Measurements from ENCODE around the gene STK24.
"Not testable (repeated sequence)": the region's sequence is repeated elsewhere in the genome, so short reads cannot be mapped to it uniquely, and the experiment has no call there.

Gene STK24

DNA sequence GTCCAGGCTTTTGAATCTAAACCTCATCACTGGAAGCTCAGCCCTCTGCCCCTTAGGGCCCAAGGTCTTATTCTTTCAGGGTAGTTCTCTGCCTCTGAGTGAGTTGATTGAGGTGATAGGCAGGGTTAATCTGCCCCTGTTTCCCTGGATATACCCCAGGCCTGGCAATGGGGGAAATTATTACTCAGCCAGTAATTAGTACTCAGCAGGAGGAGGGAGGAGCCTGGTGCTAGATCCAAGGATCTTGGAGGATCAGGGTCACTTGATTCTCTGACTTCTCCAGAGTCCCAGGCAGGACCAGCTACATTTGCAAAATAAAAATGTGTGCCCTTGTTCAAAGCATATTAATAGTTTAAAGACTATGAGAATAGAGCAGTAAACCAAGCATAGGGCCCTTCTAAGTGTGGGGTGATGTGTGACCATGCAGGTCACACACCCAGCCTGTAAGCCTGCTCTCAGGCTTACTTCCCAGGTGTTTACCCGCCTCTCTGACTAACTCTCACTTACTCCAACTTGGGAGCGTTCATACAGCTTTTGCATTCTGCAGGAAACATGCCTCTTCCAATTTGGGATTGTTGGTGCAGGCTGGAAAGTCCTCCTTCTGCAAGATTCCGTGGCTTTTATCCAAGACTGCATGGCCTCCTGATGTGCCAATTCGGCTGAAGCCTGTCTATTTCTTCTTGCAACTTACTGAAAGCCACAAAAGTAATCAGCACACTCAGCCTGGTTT lies 7.9 kb upstream of the STK24 start:
- no peak for DNase-seq (ENCODE audit: extremely low read depth in 1 of 2, low read depth in 1 of 2)

DNA sequence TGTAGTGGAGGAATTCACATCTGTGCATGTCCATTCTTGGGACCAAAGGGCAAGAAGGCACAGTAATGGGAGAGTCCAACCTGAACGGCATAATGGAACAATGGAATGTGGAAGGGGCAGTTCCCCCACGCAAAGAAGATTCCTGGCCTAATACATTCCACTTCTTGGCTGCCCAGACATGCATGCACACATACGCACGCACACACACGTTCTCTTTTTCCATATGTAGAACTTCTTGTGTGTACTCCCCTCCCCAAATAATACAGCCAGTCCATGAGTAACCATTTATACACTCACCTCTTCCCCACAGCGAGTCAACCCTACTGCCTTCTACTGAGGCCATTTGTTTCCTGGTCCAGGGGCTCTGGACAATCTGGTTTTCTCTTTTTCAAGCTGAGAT lies 6.0 kb upstream of the STK24 start:
- no peak for DNase-seq (ENCODE audit: extremely low read depth in 1 of 2, low read depth in 1 of 2)

DNA sequence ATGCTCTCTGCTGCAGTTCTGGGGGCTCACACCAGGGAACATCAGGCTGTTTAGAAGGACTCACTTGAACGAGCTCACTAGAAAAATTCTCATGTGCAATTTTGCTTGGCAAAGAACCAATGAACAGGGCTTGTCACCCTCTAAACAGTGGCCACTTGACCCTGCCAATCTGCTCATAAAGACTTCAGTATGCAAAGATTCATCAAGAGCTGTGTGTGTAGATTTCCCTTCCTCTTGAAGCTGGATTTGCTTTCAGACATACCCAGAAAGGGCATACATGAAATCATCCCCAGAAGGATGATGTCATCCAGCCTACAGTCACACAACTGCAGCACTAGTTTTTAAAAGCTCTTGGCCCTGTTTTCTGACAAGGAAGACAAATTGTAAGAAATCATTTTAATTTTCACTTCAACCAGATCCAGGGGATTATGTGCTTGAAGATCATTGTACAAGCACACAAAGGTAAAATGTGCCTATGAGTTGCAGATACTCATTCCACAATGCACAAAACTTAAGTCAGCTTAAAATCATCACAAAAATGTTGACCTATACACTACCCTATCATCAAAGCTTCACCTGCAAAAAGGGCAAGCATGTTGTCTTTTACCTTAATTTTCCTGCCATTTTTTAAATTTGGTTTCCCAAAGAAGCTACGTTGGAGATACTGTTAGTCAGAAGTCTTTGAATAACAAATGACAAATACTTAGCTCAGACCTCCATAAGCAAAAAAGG lies 5.2 kb upstream of the STK24 start:
- no peak for DNase-seq (ENCODE audit: extremely low read depth in 1 of 2, low read depth in 1 of 2)

- no peak for DNase-seq (ENCODE audit: extremely low read depth in 1 of 2, low read depth in 1 of 2)
Observed at GRCh38 chr13:98581381-98581780, 4.5 kb upstream of the STK24 start.

GRCh38 chr13:98580420-98580819 lies 3.5 kb upstream of the STK24 start:
- DNase-seq (ENCODE audit: extremely low read depth in 1 of 2, low read depth in 1 of 2): no peak

DNA sequence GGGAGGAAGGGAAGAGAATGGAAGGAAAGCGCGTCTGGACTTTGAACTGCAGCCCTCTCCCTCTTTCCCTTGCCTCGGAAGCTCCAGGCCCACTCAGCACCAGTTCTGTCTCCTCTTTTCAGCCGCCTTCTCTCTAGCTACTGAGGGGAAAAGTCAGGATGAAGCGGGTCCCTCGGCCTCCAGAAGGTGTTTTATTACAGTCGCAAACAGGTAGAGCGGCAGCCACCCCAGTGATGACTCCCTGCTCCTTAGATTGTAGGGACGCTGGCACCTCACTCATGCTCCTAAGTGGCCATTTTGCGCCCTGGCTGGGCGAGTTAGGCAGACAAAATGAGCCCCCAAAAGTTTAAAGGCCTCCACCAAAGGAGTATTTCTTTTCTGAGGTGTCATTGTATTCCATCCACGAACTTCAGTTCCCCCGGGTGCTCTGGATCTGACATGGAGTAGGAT lies 954 bp upstream of the STK24 start:
- DNase-seq (ENCODE audit: extremely low read depth in 1 of 2, low read depth in 1 of 2): no peak

DNA sequence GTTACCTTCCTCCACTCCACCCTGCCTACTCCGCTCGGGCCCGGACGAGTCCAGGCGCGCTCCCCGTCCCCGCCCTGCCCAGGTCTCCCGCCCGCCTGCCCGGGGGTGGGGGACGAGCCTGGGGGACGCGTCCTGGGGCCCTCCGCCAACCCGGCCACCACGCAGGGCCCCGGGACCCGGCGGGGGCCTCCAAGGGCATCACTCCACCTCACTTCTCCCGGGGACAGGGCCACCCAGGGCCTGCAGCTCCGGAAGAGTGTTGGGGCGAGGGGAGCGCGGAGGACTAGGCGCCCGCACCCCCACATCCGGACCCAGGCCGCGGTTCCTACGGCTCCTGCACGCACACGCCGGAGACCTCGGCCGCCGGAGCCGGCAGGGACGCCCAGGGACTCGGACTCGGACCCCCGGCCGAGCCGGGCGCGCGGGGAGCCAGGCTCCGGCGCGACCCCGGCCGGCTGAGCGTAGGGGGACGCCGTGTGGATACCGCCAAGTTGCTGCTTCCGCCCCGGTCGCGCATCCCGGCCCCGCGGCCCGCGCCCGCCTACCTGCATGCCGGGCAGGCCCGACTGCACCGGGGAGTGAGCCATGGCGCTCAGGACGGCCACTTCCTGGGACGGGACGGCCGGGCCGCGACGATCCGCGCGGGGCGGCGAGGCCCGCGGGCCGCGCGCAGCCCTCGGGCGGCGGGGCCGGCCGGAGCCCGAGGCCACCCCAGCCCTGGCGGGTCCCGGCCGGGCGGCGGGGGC lies 534 bp downstream of the STK24 start:
- DNase-seq (ENCODE audit: extremely low read depth in 1 of 2, low read depth in 1 of 2): no peak

- DNase-seq (ENCODE audit: extremely low read depth in 1 of 2, low read depth in 1 of 2): no peak
Observed at GRCh38 chr13:98575904-98576199, 1.1 kb downstream of the STK24 start.

DNA sequence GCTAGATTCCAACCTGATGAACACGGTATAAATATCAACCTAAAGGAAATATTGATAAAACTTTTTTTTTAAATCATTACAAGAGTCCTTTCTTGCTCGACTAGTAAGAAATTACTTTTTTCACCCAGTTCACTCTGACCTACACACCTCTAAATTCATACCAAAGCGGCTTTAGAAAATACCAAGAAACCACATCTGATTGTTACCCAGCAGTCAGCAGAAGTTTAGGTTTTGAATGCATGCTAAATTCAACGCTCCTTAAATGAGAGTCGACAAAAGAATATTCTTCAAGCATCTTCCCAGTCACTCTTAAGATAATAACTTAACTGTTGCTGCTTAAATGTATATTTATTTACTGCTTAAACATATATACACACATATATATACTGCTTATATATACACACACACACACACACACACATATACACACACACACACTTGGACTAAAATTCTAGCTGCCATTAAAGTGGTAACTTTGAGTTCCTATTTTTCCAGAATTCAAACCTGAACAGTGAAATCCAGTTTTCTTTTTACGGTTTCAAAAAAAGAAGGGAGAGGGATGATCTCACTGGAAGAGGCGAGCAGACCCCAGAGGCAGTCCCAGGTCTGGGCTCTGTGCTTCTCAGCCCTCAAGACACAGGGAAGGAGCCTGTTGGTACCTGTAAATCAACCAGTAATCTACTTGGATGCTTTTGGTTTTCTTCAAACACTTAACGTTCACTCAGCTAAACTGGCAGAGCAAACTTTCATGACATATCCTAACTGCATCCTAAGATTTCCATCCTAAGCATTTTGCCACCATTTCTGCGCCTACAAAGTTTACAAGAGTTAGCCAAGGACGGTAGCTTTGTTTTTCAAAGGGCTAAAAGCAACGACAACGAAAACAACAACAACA lies 1.7 kb downstream of the STK24 start:
- DNase-seq (ENCODE audit: extremely low read depth in 1 of 2, low read depth in 1 of 2): no peak

DNA sequence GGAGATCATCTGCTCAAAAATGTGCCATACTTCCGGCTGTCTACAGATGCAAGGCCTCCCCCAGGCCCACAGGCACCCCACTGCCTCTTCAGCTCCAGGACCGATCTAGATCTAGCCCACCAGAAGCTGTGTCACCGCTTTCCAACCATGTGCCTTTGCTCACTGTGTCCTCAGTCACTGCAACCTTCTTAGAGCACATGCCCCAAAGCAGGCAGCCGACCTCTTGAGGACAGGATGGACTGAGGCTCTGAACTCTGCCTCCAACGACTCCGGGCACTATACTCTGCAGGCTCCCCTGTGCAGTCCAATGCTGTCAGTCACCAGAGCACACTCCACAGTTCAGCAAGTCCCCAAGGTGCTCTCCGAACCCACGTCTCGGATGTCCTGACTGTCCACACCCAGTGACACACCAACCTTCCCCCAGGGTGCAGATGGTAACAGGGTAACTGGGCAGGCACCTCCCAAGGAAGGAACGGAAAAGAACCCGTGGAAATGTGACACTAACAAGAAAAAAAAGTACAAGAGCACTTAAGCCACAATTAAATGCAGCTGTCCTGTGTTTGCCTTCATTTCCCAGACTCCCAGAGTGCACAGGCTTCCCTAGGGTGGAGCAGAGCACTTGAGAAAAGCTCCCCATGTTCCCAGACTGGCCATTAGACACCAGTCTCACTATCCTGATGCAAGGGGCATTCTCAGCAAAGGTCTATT lies 4.8 kb downstream of the STK24 start:
- DNase-seq (ENCODE audit: extremely low read depth in 1 of 2, low read depth in 1 of 2): no peak

- no peak for DNase-seq (ENCODE audit: extremely low read depth in 1 of 2, low read depth in 1 of 2)
Observed at GRCh38 chr13:98570929-98571372, 6.0 kb downstream of the STK24 start.

DNA sequence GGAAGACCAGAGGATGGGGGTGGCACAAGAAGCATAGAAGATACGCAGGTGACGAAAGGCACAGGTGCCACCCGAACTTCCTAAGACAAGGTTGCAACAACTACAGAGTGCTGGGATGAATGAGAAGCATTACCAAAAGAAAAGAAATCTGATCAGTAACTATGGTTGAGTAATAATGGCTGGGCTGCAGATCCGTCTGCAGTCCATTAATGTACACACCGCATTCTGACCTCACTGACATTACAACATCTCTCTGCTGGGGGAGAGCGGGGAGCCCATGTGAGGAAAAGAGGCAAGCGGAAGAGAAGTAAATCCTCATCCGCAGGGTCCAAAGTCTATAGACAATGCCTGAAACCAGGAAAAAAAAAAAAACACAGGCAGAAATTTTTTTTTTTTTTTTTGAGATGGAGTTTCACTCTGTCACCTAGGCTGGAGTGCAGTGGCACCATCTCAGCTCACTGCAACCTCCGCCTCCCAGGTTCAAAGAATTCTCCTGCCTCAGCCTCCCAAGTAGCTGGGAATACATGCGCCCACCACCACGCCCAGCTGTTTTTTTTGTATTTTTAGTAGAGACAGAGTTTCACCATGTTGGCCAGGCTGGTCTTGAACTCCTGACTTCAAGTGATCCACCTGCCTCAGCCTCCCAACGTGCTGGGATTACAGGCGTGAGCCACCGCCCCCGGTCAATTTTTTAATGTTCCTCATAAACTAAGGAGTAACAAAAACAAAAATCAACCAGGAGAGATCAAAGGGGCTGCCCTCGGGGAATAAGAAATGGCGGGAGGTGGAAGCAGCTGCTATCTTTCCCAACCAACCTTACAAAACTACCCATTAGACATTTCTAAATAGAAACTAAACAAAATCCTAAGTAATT lies 7.2 kb downstream of the STK24 start:
- DNase-seq (ENCODE audit: extremely low read depth in 1 of 2, low read depth in 1 of 2): not testable (repeated sequence)

- no peak for DNase-seq (ENCODE audit: extremely low read depth in 1 of 2, low read depth in 1 of 2)
Observed at GRCh38 chr13:98568918-98569317, 8.0 kb downstream of the STK24 start.

GRCh38 chr13:98567140-98567539 lies 9.8 kb downstream of the STK24 start:
- no peak for DNase-seq (ENCODE audit: extremely low read depth in 1 of 2, low read depth in 1 of 2)

DNA sequence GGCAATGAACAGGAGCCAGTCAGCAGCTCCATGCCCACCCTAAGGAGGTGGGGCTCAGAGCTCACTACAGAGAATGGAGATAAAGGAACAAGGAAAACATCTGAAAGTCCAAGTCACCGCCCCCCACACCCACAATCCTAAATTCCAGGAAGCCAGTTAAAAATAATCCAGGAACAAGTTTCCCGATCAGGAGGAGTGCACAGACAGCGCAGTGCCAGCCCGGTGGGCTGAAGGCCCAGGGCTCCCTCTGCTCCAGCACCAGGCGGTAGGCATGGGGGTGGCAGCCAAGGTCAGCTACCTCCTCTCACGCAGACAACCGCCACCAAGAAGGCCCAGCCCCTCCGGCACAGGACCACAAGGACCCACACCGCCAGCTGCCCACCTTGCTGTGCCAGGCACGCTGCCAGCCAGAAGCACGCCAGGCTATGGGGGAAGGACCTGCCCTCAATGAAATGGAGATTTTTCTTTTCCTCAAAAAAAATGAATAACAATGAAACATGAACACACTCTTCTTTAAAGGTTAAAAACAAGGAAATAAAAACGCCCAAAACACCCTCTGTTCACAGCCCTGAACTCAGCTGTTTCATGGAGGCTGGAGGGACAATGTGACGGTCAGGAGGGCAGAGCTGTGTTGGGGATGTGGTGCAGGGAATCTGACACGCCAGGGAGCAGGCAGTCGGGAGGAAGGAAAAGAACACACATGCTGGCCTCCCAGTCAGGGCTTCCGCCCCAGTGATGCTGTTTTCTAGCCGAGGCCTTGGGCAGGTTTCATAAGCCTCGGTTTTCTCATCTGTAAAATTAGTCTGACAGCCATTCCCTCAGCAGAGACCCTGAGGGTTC lies 11.0 kb downstream of the STK24 start:
- DNase-seq (ENCODE audit: extremely low read depth in 1 of 2, low read depth in 1 of 2): no peak

GRCh38 chr13:98564204-98564603 lies 12.7 kb downstream of the STK24 start:
- no peak for DNase-seq (ENCODE audit: extremely low read depth in 1 of 2, low read depth in 1 of 2)

DNA sequence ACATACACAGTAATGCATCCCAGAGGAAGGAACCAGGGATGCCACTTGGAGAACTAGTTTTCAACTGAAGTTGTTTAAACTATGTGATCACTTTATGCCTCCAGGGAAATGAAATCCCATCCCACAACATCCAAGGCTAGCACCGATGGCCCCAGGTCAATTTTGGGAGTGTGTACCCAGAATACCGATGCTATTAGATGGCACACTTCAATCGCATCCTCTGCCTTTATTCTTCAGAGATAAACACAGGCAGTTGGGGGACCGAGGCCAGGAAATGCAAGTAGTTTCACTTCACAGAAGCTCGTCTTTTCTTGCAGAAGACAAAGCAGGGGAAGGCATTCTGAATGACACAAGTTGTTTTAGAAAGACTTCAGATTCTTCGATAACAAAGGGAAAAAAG lies 13.8 kb downstream of the STK24 start:
- no peak for DNase-seq (ENCODE audit: extremely low read depth in 1 of 2, low read depth in 1 of 2)

DNA sequence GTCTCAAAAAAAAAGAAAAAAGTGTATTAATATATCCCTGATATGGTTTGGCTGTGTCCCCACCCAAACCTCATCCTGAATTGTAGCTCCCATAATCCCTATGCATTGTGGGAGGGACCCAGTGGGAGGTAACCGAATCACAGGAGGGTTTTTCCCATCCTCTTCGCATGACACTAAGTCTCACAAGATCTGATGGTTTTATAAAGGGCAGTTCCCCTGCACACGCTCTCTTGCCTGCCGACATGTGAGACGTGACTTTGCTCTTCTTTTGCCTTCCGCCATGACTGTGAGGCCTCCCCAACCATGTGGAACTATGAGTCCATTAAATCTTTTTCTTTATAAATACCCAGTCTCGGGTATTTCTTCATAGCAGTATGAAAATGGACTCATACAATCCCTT lies 17.7 kb downstream of the STK24 start:
- DNase-seq (ENCODE audit: extremely low read depth in 1 of 2, low read depth in 1 of 2): no peak
